Umbilical cord (tissue), 2 donors: ENCODE data around the gene IQGAP2. TPM values are rescaled to one million over a fixed set of nuclear protein-coding genes. Genes with fewer than 3 reads are reported as not detected.
"Not testable (repeated sequence)": the region's sequence is repeated elsewhere in the genome, so short reads cannot be mapped to it uniquely, and the experiment has no call there.

Source experiments
- DNase-seq: peaks from one replicate; pipeline ENCODE4 v3.0.0-alpha.2; 2015; ENCODE audit warnings: low spot score
- total RNA-seq: library from RNA; depleted of rRNA; stranded (reverse); fragments of >200 nt; gene quantifications from one replicate; pipeline ENCODE4 v1.2.3, GENCODE V29; 2014; ENCODE audit warnings: low replicate concordance; ENCODE audit not compliant: insufficient read depth

The IQGAP2 gene, protein sequence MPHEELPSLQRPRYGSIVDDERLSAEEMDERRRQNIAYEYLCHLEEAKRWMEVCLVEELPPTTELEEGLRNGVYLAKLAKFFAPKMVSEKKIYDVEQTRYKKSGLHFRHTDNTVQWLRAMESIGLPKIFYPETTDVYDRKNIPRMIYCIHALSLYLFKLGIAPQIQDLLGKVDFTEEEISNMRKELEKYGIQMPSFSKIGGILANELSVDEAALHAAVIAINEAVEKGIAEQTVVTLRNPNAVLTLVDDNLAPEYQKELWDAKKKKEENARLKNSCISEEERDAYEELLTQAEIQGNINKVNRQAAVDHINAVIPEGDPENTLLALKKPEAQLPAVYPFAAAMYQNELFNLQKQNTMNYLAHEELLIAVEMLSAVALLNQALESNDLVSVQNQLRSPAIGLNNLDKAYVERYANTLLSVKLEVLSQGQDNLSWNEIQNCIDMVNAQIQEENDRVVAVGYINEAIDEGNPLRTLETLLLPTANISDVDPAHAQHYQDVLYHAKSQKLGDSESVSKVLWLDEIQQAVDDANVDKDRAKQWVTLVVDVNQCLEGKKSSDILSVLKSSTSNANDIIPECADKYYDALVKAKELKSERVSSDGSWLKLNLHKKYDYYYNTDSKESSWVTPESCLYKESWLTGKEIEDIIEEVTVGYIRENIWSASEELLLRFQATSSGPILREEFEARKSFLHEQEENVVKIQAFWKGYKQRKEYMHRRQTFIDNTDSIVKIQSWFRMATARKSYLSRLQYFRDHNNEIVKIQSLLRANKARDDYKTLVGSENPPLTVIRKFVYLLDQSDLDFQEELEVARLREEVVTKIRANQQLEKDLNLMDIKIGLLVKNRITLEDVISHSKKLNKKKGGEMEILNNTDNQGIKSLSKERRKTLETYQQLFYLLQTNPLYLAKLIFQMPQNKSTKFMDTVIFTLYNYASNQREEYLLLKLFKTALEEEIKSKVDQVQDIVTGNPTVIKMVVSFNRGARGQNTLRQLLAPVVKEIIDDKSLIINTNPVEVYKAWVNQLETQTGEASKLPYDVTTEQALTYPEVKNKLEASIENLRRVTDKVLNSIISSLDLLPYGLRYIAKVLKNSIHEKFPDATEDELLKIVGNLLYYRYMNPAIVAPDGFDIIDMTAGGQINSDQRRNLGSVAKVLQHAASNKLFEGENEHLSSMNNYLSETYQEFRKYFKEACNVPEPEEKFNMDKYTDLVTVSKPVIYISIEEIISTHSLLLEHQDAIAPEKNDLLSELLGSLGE (N-terminal part only)
- total RNA-seq = 32.3 TPM

DNA sequence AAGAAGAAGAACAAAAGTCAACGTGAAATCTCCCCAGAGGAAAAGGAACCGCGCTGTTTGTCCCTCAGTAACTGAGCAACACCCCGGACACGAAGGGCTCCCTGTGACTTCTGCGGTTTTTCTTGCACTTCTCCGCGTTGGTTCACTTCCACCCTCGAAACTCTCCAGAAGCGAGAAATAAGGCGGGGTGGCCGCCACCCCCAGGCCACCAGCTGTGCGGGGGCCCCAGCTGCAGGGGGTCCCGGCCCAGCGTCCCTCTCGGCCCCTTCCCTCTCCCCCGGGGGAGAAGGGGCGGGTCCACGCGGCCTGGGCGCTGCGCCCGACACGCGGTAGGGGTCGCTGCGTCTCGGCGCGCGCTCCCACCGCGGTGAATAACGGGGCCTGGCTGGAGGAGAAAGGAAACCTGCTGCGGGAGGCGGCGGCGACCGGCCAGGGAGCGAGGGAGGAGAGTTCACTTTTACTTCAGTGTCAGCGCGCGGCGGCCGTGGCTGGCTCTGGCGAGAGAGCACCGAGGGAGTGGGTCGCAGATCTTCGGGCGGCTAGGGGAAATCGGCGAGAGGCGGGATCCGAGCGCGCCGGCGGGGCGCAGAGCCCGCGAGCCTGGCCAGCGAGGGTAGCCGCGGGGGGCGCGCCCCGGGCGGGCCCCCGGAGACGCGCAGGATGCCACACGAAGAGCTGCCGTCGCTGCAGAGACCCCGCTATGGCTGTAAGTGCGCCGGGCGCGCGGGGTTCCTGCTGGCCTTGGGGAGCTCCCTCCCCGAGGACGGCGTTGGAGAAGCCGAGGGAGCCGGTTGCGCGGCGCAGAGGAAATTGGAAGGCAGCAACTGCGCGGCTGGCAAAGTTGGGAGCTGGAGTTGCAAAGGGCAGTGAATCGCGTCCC, at the start of gene IQGAP2:
IQGAP2 (plus strand) TSS at position 400 of the 880 bp plus-strand sequence; CDS start at position 661, 261 bp downstream.
- peak; percentile 81 for DNase-seq

DNA sequence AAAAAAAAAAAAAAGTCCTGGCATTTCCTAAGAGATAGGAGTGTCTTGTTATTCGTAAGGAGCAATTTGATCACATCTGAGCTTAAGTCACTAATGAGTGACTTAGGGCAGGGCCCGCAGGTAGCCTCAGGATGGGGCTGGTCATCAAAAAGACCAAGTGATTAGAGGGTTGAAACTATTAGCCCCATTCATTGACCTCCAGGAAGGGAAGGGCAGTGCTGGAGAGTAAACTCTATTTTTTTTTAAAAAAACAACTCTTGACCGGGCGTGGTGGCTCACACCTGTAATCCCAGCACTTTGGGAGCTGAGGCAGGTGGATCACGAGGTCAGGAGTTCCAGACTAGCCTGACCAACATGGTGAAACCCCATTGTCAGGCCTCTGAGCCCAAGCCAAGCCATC, 46.2 kb upstream of the IQGAP2 start:
- no peak for DNase-seq

DNA sequence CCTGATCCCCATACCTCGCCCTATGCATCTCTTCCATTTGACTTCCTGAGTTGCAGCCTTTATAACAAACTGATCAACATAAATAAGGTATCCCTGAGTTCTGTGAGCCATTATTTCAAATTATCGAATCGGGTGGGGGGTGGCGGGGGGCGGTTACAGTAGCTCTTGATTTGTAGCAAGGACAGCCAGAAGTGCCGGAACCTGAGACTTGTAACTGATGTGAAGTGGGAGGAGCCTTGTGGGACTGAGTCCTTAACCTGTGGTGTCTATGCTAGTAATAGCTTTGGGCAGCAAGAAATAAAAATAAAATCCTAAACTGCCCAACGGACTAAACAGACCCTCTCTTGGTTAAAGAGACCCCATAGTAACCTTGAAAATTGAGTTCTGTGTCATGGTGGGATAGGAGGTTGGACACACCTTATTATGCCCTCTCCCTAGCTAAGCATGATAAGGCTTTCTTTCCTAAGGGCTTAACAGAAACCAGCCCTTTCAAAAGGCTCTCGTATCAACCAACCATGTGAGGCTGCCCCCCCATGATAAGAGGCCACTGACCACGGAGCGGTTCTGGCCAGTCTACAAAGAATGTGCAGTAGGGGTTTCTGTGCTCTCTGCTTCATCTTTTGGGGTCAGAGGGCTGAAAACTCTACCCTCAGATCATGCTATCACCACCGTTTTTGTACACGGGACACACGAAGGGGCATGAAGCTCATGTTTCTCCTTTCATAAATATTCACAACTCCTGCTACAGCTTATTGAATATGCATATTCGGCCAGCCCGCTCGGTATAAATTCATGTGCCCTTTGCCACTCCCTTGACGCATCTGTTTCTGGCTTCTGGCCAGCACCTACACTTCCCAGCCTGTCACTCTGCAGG, 39.5 kb upstream of the IQGAP2 start:
- no peak for DNase-seq

DNA sequence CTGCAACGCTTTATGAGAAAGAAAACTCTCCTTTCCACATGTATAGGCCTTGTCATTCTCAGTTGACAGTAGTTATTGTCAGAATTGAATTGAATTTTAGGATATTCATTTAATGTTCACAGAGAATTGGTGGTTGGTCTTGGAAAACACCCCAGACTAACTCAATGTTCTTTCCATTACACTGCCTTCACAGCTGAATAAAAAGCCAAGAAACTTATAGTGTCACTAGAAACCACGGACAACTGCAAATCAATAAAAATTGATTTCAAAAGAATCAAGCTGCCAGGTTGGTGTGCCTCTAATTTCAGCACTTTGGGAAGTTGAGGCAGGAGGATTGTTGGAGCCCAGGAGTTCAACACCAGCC, 38.9 kb upstream of the IQGAP2 start:
- DNase-seq = no peak

DNA sequence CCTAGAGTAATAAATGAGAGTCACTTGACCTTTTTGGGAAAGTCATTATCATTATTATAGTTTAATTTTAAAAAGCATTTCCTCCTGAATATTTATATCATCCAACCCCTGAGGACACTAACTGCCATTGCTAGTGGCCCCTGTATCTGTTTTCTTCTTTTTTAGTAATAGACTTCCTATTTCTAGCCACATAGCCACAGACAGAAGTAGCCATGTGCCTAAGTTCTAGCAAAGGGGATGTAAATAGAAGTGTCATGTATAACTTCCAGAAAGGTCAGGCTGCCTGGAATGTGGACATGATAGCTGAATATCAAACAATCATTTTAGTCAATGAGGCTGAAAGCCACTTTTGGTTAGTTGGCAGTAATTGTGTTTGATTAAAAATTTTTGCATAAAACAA, 37.5 kb upstream of the IQGAP2 start:
- DNase-seq = no peak

DNA sequence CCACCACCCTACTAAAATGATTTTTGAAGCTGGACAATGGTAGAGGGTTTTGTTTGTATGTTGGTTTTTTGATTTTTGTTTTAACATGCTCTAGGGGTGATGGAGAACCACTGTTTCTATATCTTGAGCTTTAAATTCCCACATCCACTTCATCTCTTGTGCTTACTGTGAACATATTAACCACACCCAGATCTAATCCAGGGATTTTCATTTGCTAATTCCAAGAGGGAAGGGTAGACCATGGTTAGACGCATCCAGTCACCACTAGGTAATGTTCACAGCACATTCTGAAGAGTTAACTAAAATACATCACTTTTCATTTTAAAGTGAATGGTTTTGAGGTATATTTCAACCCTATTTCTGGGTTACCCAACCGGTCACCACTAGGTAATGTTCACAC, 36.5 kb upstream of the IQGAP2 start:
- DNase-seq = no peak

DNA sequence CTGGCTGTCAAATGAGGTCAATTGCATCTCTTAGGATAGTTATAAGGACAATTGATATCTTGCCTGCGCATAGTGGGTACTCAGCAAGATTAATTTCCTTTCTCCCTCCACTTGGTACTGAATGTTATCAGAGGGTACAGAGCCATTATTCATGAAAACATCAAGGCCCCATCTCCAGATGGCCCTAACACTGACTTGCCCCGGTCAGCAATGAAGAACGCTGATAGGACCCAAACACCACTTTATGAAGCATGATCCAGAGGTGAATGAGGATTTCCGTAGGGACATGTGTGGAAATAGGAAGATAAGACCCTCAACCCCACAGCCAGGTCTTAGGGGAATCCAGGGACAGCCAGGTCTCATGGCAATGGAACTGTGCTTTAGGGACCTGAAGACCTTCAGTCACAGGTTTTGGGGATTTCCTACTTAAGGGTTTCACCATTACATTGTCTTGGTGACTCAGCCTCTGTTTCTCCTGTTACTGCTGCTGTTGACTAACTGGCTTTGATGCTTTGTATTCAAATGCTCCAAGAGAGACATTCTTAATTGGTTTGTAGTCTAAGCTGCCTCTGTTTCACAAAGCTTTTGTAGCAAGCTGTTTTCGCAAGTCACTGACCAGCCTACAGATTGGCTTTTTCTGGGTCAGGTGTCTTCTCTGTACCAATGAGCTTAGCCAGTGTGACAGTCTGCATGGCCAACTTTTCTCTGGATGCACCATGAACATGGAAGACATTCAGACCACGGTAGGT, 35.3 kb upstream of the IQGAP2 start:
- no peak for DNase-seq

DNA sequence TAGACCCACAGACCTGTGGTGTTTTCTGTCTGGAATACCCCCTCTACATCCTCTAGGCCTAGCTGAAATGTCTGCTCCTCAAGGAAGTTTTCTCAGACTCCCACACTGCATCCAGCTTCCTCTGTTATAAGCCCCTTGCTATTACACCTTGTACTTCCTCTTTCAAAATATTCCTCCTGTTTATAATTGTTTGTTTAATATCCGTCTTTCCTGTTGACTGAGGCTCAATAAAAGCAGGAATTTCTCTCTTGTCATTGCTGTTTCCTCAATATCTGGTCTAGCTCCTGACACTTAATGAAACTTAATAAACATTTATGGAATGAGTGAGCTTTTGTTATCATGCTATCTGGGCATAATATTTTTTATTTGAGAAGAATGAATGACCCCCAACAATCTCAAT, 34.1 kb upstream of the IQGAP2 start:
- DNase-seq = no peak

DNA sequence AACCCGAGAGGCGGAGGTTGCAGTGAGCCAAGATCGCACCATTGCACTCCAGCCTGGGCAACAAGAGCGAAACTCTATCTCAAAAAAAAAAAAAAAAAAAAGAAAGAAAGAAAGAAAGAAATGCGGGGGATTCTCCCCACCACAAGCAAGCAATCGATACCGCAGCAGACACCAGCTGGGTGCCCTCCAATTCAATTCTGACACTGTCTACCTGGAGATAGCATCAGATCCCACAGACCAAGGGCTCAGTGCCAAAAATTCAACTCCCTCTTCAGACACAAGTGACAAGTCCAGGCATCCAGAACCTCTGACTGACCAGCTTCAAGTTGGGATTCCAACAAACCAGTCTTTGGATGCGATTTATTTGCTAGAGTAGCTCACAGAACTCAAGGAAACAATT, 33.4 kb upstream of the IQGAP2 start:
- DNase-seq = not testable (repeated sequence)

DNA sequence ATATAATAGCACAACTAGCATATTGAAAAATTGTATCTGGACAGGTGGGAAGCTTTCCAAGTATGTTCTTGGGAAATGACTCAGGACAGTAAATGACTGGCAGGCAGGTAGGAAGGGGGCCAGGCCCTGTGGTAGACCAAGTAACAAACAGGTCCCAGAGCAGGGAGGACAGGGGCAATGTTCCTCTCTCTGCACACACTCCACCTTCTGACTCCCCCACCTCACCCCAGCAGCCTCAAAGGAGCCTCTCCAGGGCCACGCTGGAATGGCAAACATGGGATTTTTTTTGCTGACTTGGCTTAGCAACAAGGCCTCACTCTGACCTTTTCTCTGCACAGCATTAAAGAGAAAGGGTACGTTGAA, 31.1 kb upstream of the IQGAP2 start:
- no peak for DNase-seq

DNA sequence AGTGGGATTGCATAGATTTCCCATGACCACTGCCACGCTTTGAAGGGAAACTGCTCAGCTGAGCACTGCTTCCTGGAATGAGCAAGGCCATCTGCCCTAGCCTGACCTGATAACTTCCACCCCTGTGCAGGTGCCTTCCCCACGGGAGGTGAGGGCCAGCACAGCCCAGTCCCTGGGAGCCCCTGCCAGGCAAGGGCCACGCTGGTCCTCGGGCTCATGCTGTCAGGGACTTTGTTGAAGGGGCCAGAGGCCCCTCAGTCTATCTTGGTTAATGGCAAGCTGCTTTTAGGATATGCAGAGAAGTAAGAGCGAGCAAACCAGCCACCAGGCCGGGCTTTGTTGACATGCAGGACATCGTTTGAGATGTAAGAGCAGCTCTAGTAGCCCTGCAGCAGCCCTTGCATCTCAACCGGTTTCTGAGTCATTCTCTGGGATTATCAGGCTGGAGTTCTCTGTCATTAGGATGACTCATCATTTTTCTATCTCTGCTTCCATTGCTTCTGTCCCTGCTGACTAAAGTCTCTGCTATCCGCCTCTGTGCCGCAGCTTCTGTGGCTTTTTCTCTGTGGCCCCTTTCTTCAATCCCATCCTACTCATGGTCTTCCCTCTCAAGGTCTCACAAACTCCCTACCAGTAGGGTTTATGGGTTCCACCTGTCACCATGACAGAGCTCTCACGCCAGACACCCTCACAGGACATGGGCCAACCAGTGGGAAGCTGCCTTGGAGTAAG, 30.6 kb upstream of the IQGAP2 start:
- peak; percentile 89 for DNase-seq

DNA sequence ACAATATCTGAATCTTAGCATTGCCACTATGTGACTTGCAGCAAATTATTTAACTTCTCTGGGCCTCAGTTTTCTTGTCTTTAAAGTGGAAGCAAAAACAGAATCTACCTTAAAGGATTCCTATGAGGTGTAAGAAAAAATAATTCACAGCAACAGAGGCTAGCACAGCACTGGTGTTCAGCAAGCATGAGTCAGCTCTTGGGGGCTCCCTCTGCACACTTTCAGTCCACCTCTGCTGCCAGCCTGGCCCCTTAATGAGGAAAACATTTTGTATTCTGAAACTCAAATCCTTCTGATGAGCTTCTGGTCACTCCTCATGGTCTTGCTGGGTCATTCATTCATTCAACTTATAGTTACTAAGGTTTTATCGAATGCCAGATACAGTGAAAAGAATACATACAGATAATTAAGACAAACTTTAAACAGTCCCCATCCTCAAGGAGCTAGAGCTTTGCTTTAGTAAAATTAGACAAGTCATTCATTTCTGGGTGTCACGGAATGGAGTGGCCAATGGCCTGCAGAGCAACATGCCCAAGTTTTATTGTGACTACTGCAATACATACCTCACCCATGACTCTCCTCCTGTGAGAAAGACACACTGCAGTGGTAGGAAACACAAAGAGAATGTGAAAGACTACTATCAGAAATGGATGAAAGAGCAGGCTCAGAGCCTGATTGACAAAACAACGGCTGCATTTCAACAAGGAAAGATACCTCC, 26.8 kb upstream of the IQGAP2 start:
- no peak for DNase-seq

DNA sequence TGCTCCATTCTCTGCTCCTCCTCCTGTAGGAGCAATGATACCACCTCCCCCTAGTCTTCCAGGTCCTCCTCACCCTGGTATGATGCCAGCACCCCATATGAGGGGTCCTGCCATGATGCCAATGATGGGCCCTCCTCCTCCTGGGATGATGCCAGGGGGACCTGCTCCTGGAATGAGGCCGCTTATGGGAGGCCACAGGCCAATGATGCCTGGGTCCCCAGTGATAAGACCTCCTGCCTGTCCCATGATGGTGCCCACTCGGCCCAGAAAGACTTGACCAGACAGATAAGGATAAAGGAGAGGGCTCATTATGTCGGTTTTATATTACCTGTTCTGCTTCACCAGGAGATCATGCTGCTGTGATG, 26.2 kb upstream of the IQGAP2 start:
- DNase-seq = no peak

DNA sequence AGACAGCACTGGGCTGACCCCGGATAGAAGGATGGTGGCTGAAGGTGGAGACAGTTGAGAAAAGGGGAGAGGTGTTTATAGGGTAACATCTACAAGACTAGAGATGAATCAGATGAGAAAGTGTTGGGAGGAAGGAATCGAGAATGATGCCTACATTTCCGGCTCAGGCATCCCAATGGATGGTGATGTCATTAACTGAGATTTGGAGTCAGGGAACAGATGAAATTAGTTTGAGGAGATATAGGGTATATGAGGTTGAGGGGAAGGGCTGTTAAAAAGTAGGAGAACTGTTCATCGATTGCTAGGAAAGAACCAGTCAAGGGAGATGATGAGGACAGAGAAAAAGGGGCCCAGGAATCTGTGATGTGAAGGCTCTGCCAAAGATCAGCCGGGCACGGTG, 24.7 kb upstream of the IQGAP2 start:
- DNase-seq = no peak

DNA sequence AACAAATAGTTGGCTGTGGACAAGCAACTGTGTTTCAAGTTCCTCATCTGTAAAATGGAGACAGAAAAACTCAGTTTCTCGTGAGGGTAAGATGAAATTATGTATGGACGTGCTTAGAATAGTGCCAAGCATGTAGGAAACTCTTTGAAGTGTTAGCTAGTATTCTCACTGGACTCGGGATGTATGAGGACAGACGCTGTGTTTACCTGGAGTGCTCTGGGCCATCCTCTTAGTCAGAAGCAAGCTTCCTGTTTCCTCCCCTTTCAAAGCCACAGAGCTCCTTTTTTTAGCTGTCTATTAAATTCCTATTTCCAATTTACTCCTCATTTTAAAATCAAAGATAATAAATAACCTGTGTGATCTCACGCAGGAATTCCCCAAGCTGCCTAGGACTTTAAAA, 23.8 kb upstream of the IQGAP2 start:
- DNase-seq = no peak

DNA sequence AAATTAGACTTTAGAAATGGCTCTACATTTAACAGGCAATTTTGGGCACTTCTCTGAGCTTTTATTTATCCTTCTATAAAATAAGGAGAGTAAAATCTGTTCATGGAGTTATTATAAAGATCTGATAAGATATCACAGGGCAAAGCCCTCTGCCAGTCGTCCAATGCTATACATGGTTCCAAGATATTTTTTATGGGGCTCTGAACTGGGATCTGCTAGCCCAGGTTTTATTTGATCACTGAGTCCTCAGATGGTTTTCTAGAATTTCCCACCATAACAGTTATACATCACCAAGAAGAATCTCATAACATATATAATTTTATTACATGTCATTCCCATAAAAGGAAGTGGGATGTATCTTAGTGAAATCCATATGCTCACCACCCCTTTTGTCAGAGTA, 23.2 kb upstream of the IQGAP2 start:
- DNase-seq = no peak

DNA sequence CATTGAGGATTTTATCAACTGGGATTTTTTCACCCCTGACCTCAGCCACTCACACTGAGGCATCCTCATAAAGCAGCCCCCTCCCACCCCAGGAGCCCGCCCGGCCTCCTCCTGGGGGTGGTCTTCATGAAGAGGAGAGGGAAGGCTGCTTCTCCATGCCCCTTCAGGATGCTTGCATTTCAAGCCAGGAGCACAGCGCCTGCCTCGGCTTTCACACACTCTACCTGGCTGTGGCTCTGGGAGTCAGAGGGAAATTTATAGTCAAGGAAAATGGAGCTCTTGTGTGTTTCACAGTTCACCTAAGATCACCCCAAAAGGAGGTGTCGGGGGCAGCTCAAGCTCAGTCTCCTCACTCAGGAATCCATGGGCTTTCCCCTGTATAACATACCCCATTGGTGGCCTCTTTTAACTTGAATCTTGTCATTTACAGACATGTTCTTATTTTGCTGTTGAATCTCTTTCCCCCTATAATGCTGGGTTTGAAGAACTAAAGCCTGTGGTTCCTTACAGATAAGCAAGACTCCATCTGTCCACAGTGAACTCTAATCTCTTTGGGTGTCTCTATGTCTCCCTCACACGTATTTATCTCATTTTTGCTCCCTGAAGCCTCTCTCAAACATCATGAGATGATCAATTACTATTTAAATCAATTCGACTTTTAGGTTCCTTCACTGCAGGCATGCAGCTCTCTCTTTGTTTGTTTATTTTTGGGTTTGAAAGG, 22.6 kb upstream of the IQGAP2 start:
- no peak for DNase-seq
